HepG2 (cell line): ENCODE data around the gene DNM3. TPM values are rescaled to one million over a fixed set of nuclear protein-coding genes. Genes with fewer than 3 reads are reported as not detected.
A peak's percentile ranks its signal among the peaks of the same experiment; 100 is the strongest.

Experiments
- ATAC-seq: fragments of 200-7000 bp; cut with Tn5 transposase; 3 replicates; pipeline ENCODE4 v1.9.1; 2020; ENCODE audit warnings: mild to moderate bottlenecking, moderate library complexity
- BruUV-seq: library from RNA; stranded (reverse); fragments of 400-500 nt; replicated peaks from 2 replicates; lab custom pipeline; 2021; lab: Mats Ljungman, UMichigan
- CTCF ChIA-PET: fragments of 300-600 bp; formaldehyde crosslinking; extraction: SDS; loops from one replicate; lab custom pipeline; 2021; ENCODE audit warnings: low total read pairs, inconsistent platforms, low intra/inter-chr PET ratio; lab: Yijun Ruan, JAX
- POLR2A ChIA-PET: fragments of 350-600 bp; sonication (Branson Sonifier 250); formaldehyde crosslinking; loops from one replicate; lab custom pipeline; 2020; ENCODE audit warnings: antibody characterized with exemption, inconsistent platforms; lab: Yijun Ruan, JAX
- DNase-seq: peaks from one replicate; pipeline ENCODE4 v3.0.0-alpha.2; 2015; ENCODE audit warnings: low spot score
- FAIRE-seq: peaks from 3 replicates; lab custom pipeline; 2011; peaks lifted over from hg19 to GRCh38; lab: Jason Lieb, UNC
- H2AFZ ChIP-seq: one replicate; pipeline ENCODE4 v1.6.1; 2011; ENCODE audit warnings: low read length, inconsistent platforms
- H3K27ac ChIP-seq: fragments of 300-600 bp; 3 replicates; pipeline ENCODE4 v1.8.0; 2011; ENCODE audit warnings: mixed run types, mild to moderate bottlenecking, mixed read lengths, low read length, inconsistent platforms; ENCODE audit not compliant: insufficient read depth; ENCODE audit errors: extremely low read length
- H3K27me3 ChIP-seq, 2 experiments: fragments of 200-600 bp in 1 of 2; 2 replicates in 1 of 2; 3 replicates in 1 of 2; pipeline versions ENCODE4 v1.6.0 to v1.8.0; 2011; ENCODE audit warnings: low read length in 2 of 2, mild to moderate bottlenecking in 2 of 2, moderate library complexity in 2 of 2, inconsistent platforms in 1 of 2; ENCODE audit not compliant: insufficient read depth in 2 of 2, control insufficient read depth in 1 of 2
- H3K36me3 ChIP-seq, 2 experiments: fragments of 200-600 bp in 1 of 2; replicated peaks in 1 of 2; 2 replicates in 1 of 2; 3 replicates in 1 of 2; pipeline versions ENCODE4 v1.5.1 to v1.8.0; 2011; ENCODE audit warnings: low read length in 2 of 2, inconsistent platforms in 1 of 2; ENCODE audit not compliant: insufficient read depth in 2 of 2, control insufficient read depth in 1 of 2
- H3K4me1 ChIP-seq: 2 replicates; pipeline ENCODE4 v1.5.1; 2012; ENCODE audit warnings: low read length, inconsistent platforms; ENCODE audit not compliant: insufficient read depth
- H3K4me2 ChIP-seq: 2 replicates; pipeline ENCODE4 v1.6.0; 2011; ENCODE audit warnings: low read depth, low read length, inconsistent platforms
- H3K4me3 ChIP-seq, 3 experiments: fragments of 200-600 bp in 1 of 3; sonication (generic), shearing (Covaris generic) in 1 of 3; replicated peaks in 1 of 3; 2 replicates each; pipeline ENCODE4 v1.5.1; 2011 to 2016; ENCODE audit warnings: low read length in 3 of 3, inconsistent platforms in 2 of 3, low read depth in 2 of 3, mild to moderate bottlenecking in 2 of 3, control low read depth in 1 of 3, mixed read lengths in 1 of 3; ENCODE audit not compliant: insufficient read depth in 1 of 3
- H3K79me2 ChIP-seq: one replicate; pipeline ENCODE4 v1.6.1; 2011; ENCODE audit warnings: low read length, inconsistent platforms; ENCODE audit not compliant: insufficient read depth
- H3K9ac ChIP-seq: 2 replicates; pipeline ENCODE4 v1.6.0; 2011; ENCODE audit warnings: mild to moderate bottlenecking, low read depth, low read length, inconsistent platforms; ENCODE audit not compliant: insufficient read depth
- H3K9me3 ChIP-seq: 2 replicates; pipeline ENCODE4 v1.5.1; 2012; ENCODE audit warnings: mild to moderate bottlenecking, low read length
- H4K20me1 ChIP-seq: 2 replicates; pipeline ENCODE4 v1.6.0; 2011; ENCODE audit warnings: inconsistent platforms, mild to moderate bottlenecking, low read length, moderate library complexity; ENCODE audit not compliant: insufficient read depth
- AGO2 ChIP-seq: fragments of 200-400 bp; formaldehyde crosslinking; optimal IDR thresholded peaks from 2 replicates; pipeline ENCODE3; 2017; ENCODE audit warnings: mild to moderate bottlenecking, low read depth, low read length, moderate library complexity
- DNMT3B ChIP-seq: conservative IDR thresholded peaks from 2 replicates; pipeline ENCODE4 v1.6.1; 2016; ENCODE audit warnings: missing biosample characterization, control low read depth
- GTF2F1 ChIP-seq: fragments of 150-350 bp; IDR thresholded peaks from 2 replicates; pipeline ENCODE4 v1.6.1; 2014; ENCODE audit warnings: low read length
- NR2F2 ChIP-seq: IDR thresholded peaks from 2 replicates; pipeline ENCODE4 v1.6.1; 2012; ENCODE audit warnings: low read depth, inconsistent platforms, borderline replicate concordance
- SMAD1 ChIP-seq: sonication (generic); formaldehyde crosslinking; IDR thresholded peaks from 2 replicates; pipeline ENCODE4 v1.4.0; 2020; ENCODE audit warnings: missing genetic modification reagents, low read depth, mild to moderate bottlenecking, borderline replicate concordance
- ZKSCAN1 ChIP-seq: fragments of 150-350 bp; IDR thresholded peaks from 2 replicates; pipeline ENCODE4 v1.6.1; 2014; ENCODE audit warnings: low read length
- ZNF350 ChIP-seq: sonication (generic); formaldehyde crosslinking; IDR thresholded peaks from 2 replicates; pipeline ENCODE4 v1.4.0; 2020; ENCODE audit warnings: mild to moderate bottlenecking, low read depth, missing genetic modification reagents, borderline replicate concordance
- ZSCAN30 ChIP-seq: sonication (generic); formaldehyde crosslinking; IDR thresholded peaks from 2 replicates; pipeline ENCODE4 v1.5.0; 2020; ENCODE audit warnings: mild to moderate bottlenecking, missing genetic modification reagents
- WGBS: methylation state at CpG from one replicate; pipeline ENCODE4 v1.1.6; 2017; ENCODE audit warnings: low lambda C conversion rate; 5-methylcytosine and 5-hydroxymethylcytosine counted together
- in situ Hi-C: cut with HindIII; loops from 2 replicates; pipeline ENCODE4 v1.10.0; 2017; ENCODE audit warnings: low pct_unique_long_range_greater_than_20kb; ENCODE audit not compliant: extremely low pct_ligation_motif_present
- intact Hi-C: fragments of 100-400 bp; cut with micrococcal nuclease; formaldehyde crosslinking; loops from one replicate; pipeline ENCODE4 v1.10.0; 2022; ENCODE audit not compliant: unreplicated experiment
- polyA plus RNA-seq, 8 experiments: library from polyadenylated mRNA; depleted of rRNA in 3 of 8; stranded (reverse) in 7 of 8; unstranded in 1 of 8; fragments of >200 nt; fragmentation: Illumina TruSeq in 4 of 8; extraction: Trizol in 4 of 8; gene quantifications; 2 replicates each; pipeline versions ENCODE4 v1.2.1 to v1.2.3, GENCODE V29; 2011 to 2016; ENCODE audit warnings: low read depth in 4 of 8, missing spikeins in 1 of 8, mixed read lengths in 1 of 8; ENCODE audit not compliant: insufficient read depth in 1 of 8
- total RNA-seq, 5 experiments: library from RNA; depleted of rRNA; stranded (reverse); fragments of >200 nt; fragmentation: Illumina TruSeq; extraction: Trizol; gene quantifications; 2 replicates each; pipeline ENCODE4 v1.2.3, GENCODE V29; 2016; ENCODE audit warnings: low read depth in 1 of 5
- TF ChIP-seq, protein P1 (sequence below): fragments of 450-650 bp; IDR thresholded peaks from 2 replicates; pipeline ENCODE4 v1.6.1; 2016
- TF ChIP-seq, protein P2 (sequence below): sonication (generic); formaldehyde crosslinking; IDR thresholded peaks from 2 replicates; pipeline ENCODE4 v1.4.0; 2020; ENCODE audit warnings: missing genetic modification reagents, mild to moderate bottlenecking, borderline replicate concordance

The DNM3 gene
- total and polyA plus RNA-seq, 2 of the 13 experiments (the other 11 are each of a cell fraction or from before 2014, with no cell fraction given), result 0.05 TPM; not detected in 1

DNA sequence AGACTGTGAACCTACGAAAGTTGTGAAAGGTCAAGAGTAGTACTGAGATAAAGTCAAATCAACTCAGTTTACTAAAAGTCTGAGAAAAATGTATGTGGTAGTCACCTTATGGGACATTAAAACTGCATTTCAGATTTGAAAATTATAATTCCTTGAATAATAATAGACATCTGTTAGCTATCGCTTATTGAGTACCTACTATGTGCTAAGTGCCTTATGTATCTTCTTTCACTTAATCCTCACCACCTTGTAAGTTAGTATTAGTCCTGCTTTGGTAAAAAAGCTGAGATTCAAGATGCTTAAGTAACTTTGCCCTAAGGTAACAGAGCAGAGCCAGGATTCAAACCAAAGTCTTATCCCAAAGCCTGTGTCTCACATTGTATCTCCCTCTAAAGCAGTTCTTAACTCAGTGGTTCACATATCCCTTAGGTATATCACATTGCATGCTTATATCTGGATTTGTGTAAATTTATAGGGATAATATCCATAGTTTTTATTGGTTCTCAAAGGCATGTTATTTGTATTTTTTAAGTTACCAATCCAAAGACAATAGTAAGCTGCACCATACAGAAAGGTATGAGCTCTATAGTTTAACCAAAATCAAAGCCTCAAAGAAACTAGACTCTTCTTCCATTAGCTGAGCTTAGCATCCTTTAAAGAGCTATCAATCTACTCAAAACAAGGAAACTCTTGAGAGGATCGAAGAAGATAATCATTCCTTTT, 601.7 kb downstream of the DNM3 start:
- Histone ChIP-seq H3K36me3 (no peaks in the 10 kb centered on the region; a peak in 1 of 5 replicates), H3K9me3 (no peaks in the 10 kb centered on the region), H2AFZ (no peak overlapping the region), H3K9ac (peak overlapping the region; percentile 93), H3K27ac (peak overlapping the region; percentile 66), H3K4me3 (peak overlapping the region; percentile 82 to 93 (median 87)), H3K4me2 (peak overlapping the region; percentile 96), H3K27me3 (no peaks in the 10 kb centered on the region), H3K79me2 (peaks cover 7% of the 10 kb centered on the region), H4K20me1 (no peaks in the 10 kb centered on the region), H3K4me1 (peaks cover 36% of the 10 kb centered on the region)
- WGBS, result 79% methylated on average over 3 of the region's 3 CpGs
- TF ChIP-seq AGO2, result no peak
- peak; percentile 67 for TF ChIP-seq ZKSCAN1
- CTCF ChIA-PET, result interaction anchor here (1.4 to 1.8 kb wide), 2 partner anchors 13 to 440 kb away, joined by 4 to 11 read pairs; no protein-coding TSS in a partner anchor
- no peak for ATAC-seq
- no peak for FAIRE-seq
- POLR2A ChIA-PET, result interaction anchor here (1.1 kb wide), 1 partner anchor 89 kb away, joined by 4 read pairs; no protein-coding TSS in a partner anchor
- DNase-seq, result no peak
- in situ Hi-C loops, result loop anchor here (5.0 kb wide), 1 partner anchor 274 kb away; no protein-coding TSS in a partner anchor
- intact Hi-C loops, result no loop called here
- BruUV-seq, result no TSS peak

DNA sequence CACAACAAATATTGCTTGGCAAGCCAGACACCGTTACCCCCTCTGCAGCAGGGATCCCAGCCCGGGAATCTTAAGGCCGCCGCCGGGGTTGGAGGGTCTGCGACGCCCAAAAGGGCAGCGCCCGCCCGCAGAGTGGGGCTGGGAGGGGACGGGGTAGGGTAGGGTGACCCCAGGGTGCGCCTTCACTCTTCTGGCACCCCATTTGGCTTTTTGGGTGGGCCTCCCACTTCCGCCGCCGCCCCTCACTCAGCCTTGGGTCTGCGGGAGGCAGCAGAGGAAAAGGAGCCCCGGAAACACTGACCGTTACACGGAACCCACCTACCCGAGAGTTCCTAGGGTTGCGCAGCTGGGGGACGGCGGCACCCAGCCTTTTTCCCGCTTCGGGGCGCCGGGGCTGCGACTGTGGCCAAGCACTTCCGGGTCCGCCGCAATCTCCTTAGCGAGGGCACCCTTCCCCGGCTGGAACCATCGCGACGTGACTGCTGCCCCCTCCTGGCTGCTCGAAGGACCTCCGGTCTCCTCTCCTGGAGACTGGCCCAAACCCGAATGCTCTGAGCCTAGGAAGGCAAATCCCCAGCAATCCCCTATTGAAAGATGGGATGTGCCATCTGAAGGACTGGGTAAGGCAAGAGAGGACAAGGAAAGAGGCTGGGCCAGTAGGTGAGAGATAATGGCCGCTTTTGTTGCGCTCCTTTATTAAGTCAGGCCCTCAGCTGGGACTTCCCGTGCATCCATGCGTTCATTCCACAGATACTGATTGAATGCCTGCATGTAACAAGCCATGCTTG, 602.6 kb downstream of the DNM3 start, which contains the start of gene PIGC:
Gene PIGC (minus strand): TSS at position 404 of the 788 bp plus-strand sequence. CDS start 1,447 bp downstream, outside the sequence.
- H3K79me2 ChIP-seq, result peaks cover 7% of the 10 kb centered on the region
- intact Hi-C loops (loop anchor here (2.0 kb wide), 2 partner anchors 15 to 441 kb away; no protein-coding TSS in a partner anchor), in situ Hi-C loops (loop anchor here (5.0 kb wide), 1 partner anchor 273 kb away; no protein-coding TSS in a partner anchor)
- H3K9ac ChIP-seq, result peak within 1 kb of the TSS; percentile 93
- H3K27me3 ChIP-seq, result no peaks in the 10 kb centered on the region
- 5% methylated on average over 8 of the region's 43 CpGs for WGBS
- POLR2A ChIA-PET, result interaction anchor here (0.8 to 1.4 kb wide), 3 partner anchors 12 to 89 kb away, joined by 3 to 7 read pairs (median 4); partner anchors contain the start of gene SUCO
- FAIRE-seq, result peak; percentile 92
- H3K36me3 ChIP-seq, result no peaks in the 10 kb centered on the region; a peak in 1 of 5 replicates
- TSS peak; percentile 72 for BruUV-seq
- peak; percentile 98 for ATAC-seq
- H3K4me3 ChIP-seq, result peak within 1 kb of the TSS; percentile 82 to 93 (median 87)
- no peaks in the 10 kb centered on the region for H3K9me3 ChIP-seq
- H2AFZ ChIP-seq, result peak within 1 kb of the TSS; percentile 91
- H3K27ac ChIP-seq, result peak within 1 kb of the TSS; percentile 66
- H4K20me1 ChIP-seq, result no peaks in the 10 kb centered on the region
- H3K4me2 ChIP-seq, result peak within 1 kb of the TSS; percentile 96
- DNase-seq, result peak; percentile 73
- peaks cover 44% of the 10 kb centered on the region for H3K4me1 ChIP-seq
- CTCF ChIA-PET, result interaction anchor here (1.4 to 1.8 kb wide), 2 partner anchors 14 to 440 kb away, joined by 4 to 11 read pairs; no protein-coding TSS in a partner anchor
- TF ChIP-seq, protein P1, sequence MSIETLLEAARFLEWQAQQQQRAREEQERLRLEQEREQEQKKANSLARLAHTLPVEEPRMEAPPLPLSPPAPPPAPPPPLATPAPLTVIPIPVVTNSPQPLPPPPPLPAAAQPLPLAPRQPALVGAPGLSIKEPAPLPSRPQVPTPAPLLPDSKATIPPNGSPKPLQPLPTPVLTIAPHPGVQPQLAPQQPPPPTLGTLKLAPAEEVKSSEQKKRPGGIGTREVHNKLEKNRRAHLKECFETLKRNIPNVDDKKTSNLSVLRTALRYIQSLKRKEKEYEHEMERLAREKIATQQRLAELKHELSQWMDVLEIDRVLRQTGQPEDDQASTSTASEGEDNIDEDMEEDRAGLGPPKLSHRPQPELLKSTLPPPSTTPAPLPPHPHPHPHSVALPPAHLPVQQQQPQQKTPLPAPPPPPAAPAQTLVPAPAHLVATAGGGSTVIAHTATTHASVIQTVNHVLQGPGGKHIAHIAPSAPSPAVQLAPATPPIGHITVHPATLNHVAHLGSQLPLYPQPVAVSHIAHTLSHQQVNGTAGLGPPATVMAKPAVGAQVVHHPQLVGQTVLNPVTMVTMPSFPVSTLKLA, result no peak
- TF ChIP-seq ZSCAN30 (CRISPR knock-in tag) (no peak), SMAD1 (CRISPR knock-in tag) (peak; percentile 85; the same call in 1 of the 2 replicates), NR2F2 (no peak), ZNF350 (CRISPR knock-in tag) (peak; percentile 95), DNMT3B (CRISPR knock-in tag) (no peak), GTF2F1 (no peak)
- TF ChIP-seq, protein P2, sequence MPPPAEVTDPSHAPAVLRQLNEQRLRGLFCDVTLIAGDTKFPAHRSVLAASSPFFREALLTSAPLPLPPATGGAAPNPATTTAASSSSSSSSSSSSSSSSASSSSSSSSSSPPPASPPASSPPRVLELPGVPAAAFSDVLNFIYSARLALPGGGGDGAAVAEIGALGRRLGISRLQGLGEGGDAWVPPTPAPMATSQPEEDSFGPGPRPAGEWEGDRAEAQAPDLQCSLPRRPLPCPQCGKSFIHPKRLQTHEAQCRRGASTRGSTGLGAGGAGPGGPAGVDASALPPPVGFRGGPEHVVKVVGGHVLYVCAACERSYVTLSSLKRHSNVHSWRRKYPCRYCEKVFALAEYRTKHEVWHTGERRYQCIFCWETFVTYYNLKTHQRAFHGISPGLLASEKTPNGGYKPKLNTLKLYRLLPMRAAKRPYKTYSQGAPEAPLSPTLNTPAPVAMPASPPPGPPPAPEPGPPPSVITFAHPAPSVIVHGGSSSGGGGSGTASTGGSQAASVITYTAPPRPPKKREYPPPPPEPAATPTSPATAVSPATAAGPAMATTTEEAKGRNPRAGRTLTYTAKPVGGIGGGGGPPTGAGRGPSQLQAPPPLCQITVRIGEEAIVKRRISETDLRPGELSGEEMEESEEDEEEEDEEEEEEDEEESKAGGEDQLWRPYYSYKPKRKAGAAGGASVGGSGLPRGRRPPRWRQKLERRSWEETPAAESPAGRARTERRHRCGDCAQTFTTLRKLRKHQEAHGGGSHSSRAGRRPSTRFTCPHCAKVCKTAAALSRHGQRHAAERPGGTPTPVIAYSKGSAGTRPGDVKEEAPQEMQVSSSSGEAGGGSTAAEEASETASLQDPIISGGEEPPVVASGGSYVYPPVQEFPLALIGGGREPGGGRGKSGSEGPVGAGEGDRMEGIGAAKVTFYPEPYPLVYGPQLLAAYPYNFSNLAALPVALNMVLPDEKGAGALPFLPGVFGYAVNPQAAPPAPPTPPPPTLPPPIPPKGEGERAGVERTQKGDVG (CRISPR knock-in tag), result peak; percentile 89; the same call in 1 of the 2 replicates
